Cerebellar nuclear complex (tissue), 1 donor: ENCODE results near the gene RBM8A.

Source experiments
- DNase-seq, 2 experiments: peaks; one replicate each; lab custom pipeline; 2025; lab: John Stamatoyannopoulos, UW

The RBM8A gene

GRCh38 chr1:145879775-145880174 is 47.5 kb downstream of the RBM8A start:
- no peak for DNase-seq

- DNase-seq: no peak
Measured at GRCh38 chr1:145878724-145879123, 48.6 kb downstream of the RBM8A start.

DNA sequence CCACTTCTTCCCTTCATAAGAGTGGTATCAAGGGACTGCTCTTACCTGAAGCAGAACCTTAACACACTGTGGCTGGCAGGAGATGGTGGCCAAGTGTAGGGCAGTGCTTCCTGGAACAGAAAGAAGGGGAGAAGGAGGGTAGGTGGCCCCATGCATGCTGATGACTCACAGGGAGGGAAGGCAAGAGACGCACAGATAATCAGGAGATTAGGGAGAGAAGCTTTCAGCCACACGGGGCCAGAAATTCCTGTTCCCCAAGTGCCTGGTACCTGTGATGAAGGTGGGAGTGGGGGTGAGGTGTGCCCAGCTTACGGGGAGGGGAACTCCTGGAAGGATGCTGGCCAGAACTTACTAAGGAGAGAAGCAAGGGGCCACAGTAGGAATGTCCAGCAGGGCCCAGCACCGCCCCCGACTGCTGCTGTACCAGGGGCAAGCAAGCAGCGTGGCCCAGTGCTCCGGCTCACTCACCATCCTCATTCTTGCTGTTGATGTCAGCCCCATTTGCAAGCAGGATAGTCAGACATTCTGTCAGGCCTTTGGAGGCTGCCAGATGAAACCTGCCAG is 49.3 kb downstream of the RBM8A start:
- no peak for DNase-seq

GRCh38 chr1:145874646-145875045 is 52.6 kb downstream of the RBM8A start:
- no peak for DNase-seq

GRCh38 chr1:145871994-145872924 is 55.0 kb downstream of the RBM8A start:
- DNase-seq: peak in 1 of 2 experiments; percentile 29
